Measurements from ENCODE around the gene ATP1B3.

DNA sequence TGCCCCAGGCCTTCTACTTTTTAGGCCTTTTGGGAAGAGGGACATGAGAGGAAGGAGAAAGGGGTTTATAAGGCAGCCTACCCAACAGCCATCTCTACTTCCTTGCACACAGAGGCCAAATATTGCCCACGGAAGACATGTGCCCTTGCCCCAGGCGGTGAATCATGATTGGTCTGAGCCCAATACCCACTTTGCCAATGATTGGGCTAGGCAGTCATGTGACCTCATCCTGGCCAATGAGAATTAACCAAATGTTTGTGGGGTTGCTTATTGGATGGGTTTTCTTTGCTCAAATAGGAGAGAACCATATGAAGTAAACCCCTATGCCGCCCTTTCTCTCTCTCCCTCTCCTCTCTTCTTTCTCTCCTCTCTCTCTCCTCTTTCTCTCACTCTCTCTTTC lies 42.2 kb upstream of the ATP1B3 start:
- TF ChIP-seq, protein P1, sequence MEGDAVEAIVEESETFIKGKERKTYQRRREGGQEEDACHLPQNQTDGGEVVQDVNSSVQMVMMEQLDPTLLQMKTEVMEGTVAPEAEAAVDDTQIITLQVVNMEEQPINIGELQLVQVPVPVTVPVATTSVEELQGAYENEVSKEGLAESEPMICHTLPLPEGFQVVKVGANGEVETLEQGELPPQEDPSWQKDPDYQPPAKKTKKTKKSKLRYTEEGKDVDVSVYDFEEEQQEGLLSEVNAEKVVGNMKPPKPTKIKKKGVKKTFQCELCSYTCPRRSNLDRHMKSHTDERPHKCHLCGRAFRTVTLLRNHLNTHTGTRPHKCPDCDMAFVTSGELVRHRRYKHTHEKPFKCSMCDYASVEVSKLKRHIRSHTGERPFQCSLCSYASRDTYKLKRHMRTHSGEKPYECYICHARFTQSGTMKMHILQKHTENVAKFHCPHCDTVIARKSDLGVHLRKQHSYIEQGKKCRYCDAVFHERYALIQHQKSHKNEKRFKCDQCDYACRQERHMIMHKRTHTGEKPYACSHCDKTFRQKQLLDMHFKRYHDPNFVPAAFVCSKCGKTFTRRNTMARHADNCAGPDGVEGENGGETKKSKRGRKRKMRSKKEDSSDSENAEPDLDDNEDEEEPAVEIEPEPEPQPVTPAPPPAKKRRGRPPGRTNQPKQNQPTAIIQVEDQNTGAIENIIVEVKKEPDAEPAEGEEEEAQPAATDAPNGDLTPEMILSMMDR (IDR thresholded peaks at IDR 0.05): no peak
- TF ChIP-seq POLR2A (IDR thresholded peaks at IDR 0.05): no peak

Measured in ovary (tissue), 3 donors.